CD14-positive monocyte (primary cell): ENCODE results near the gene PLA2G4F. TPM values are rescaled to one million over a fixed set of nuclear protein-coding genes. Genes with fewer than 3 reads are reported as not detected.
A peak's percentile ranks its signal among the peaks of the same experiment; 100 is the strongest.

ENCODE experiments used
- DNase-seq, 3 donors: peaks; one replicate each; pipeline ENCODE4 v3.0.0-alpha.2; 2011 to 2022
- H2AFZ ChIP-seq: 2 replicates; pipeline ENCODE4 v1.6.0; 2012; ENCODE audit warnings: mild to moderate bottlenecking, low read depth, low read length, inconsistent platforms; ENCODE audit not compliant: insufficient read depth, poor library complexity, severe bottlenecking
- H3K27ac ChIP-seq, 2 donors: 1 replicate in 1 of 2; 2 replicates in 1 of 2; pipeline ENCODE4 v1.5.1; 2012 to 2013; ENCODE audit warnings: low read length in 2 of 2, control low read depth in 1 of 2, inconsistent platforms in 1 of 2, low read depth in 1 of 2, mild to moderate bottlenecking in 1 of 2
- H3K27me3 ChIP-seq, 2 donors: one replicate each; pipeline versions ENCODE4 v1.6.0 to v1.6.1; 2011 to 2013; ENCODE audit warnings: low read length in 2 of 2; ENCODE audit not compliant: control insufficient read depth in 2 of 2, insufficient read depth in 2 of 2
- H3K36me3 ChIP-seq, 2 donors: replicated peaks in 1 of 2; 1 replicate in 1 of 2; 2 replicates in 1 of 2; pipeline versions ENCODE4 v1.5.1 to v1.6.1; 2012 to 2013; ENCODE audit warnings: low read length in 2 of 2, control low read depth in 1 of 2, inconsistent platforms in 1 of 2, mild to moderate bottlenecking in 1 of 2; ENCODE audit not compliant: insufficient read depth in 2 of 2, control insufficient read depth in 1 of 2
- H3K4me1 ChIP-seq, 2 donors: 1 replicate in 1 of 2; 2 replicates in 1 of 2; pipeline versions ENCODE4 v1.5.1 to v1.6.1; 2012 to 2013; ENCODE audit warnings: low read length in 2 of 2, control low read depth in 1 of 2, inconsistent platforms in 1 of 2, mild to moderate bottlenecking in 1 of 2, moderate library complexity in 1 of 2; ENCODE audit not compliant: insufficient read depth in 2 of 2, control insufficient read depth in 1 of 2
- H3K4me2 ChIP-seq: replicated peaks from 2 replicates; pipeline ENCODE3; 2012; ENCODE audit warnings: low read length, moderate library complexity, mild to moderate bottlenecking; ENCODE audit not compliant: poor library complexity, severe bottlenecking; ENCODE audit errors: extremely low read depth
- H3K4me3 ChIP-seq, 3 experiments: fragments of 200-600 bp in 1 of 3; sonication (generic) in 1 of 3; replicated peaks in 1 of 3; 1 replicate in 2 of 3; 2 replicates in 1 of 3; pipeline ENCODE4 v1.5.1; 2011 to 2013; ENCODE audit warnings: low read length in 3 of 3, mild to moderate bottlenecking in 3 of 3, control low read depth in 2 of 3, low read depth in 2 of 3, inconsistent platforms in 1 of 3, moderate library complexity in 1 of 3
- H3K79me2 ChIP-seq: 2 replicates; pipeline ENCODE4 v1.6.0; 2012; ENCODE audit warnings: mild to moderate bottlenecking, control low read depth, inconsistent platforms, low read length, moderate library complexity; ENCODE audit not compliant: insufficient read depth
- H3K9ac ChIP-seq: 2 replicates; pipeline ENCODE4 v1.6.0; 2017; ENCODE audit warnings: low read length, mild to moderate bottlenecking; ENCODE audit not compliant: insufficient read depth, poor library complexity, severe bottlenecking
- H3K9me3 ChIP-seq, 2 donors: replicated peaks in 1 of 2; 1 replicate in 1 of 2; 2 replicates in 1 of 2; pipeline versions ENCODE4 v1.5.1 to v1.6.1; 2012 to 2013; ENCODE audit warnings: low read length in 2 of 2, control low read depth in 1 of 2; ENCODE audit not compliant: control insufficient read depth in 1 of 2, insufficient read depth in 1 of 2
- H4K20me1 ChIP-seq: 2 replicates; pipeline ENCODE4 v1.6.0; 2012; ENCODE audit warnings: mild to moderate bottlenecking, low read length, control low read depth, moderate library complexity; ENCODE audit not compliant: insufficient read depth
- H3K27ac Mint-ChIP-seq, 7 donors: one replicate each; pipeline ENCODE4 v1.8.0; 2020; ENCODE audit warnings: mild to moderate bottlenecking in 7 of 7, mixed read lengths in 7 of 7, moderate library complexity in 6 of 7, inconsistent platforms in 2 of 7
- H3K27me3 Mint-ChIP-seq, 3 donors: one replicate each; pipeline ENCODE4 v1.8.0; 2021 to 2022; ENCODE audit warnings: low read depth in 3 of 3, mild to moderate bottlenecking in 3 of 3, mixed read lengths in 3 of 3, moderate library complexity in 3 of 3, inconsistent platforms in 1 of 3
- H3K36me3 Mint-ChIP-seq, 2 donors: one replicate each; pipeline ENCODE4 v1.8.0; 2020; ENCODE audit warnings: mixed read lengths in 2 of 2, inconsistent platforms in 1 of 2, mild to moderate bottlenecking in 1 of 2
- H3K4me1 Mint-ChIP-seq: one replicate; pipeline ENCODE4 v1.8.0; 2020; ENCODE audit warnings: mild to moderate bottlenecking, mixed read lengths
- H3K4me3 Mint-ChIP-seq, 2 donors: one replicate each; pipeline ENCODE4 v1.8.0; 2020; ENCODE audit warnings: mild to moderate bottlenecking in 2 of 2, mixed read lengths in 2 of 2, moderate library complexity in 1 of 2
- H3K9me3 Mint-ChIP-seq, 7 donors: one replicate each; pipeline ENCODE4 v1.8.0; 2020 to 2022; ENCODE audit warnings: mixed read lengths in 7 of 7, mild to moderate bottlenecking in 6 of 7, moderate library complexity in 6 of 7, inconsistent platforms in 2 of 7
- WGBS: methylation state at CpG from one replicate; pipeline ENCODE4 v1.1.5; 2013; ENCODE audit warnings: missing lambda C conversion rate; ENCODE audit not compliant: insufficient coverage; 5-methylcytosine and 5-hydroxymethylcytosine counted together
- intact Hi-C, 2 donors: fragments of 100-400 bp; cut with micrococcal nuclease; formaldehyde crosslinking; loops; one replicate each; pipeline versions ENCODE4 v1.15.0 to v1.15.1; 2023
- polyA plus RNA-seq, 3 donors: library from polyadenylated mRNA; depleted of rRNA in 1 of 3; unstranded in 2 of 3; stranded (reverse) in 1 of 3; fragments of 300-500 nt in 2 of 3; fragments of >200 nt in 1 of 3; fragmentation: Illumina TruSeq in 2 of 3; gene quantifications; 1 replicate in 2 of 3; 2 replicates in 1 of 3; pipeline ENCODE4 v1.2.3, GENCODE V29; 2012 to 2021
- TF ChIP-seq, protein P1 (sequence below): fragments of 200-600 bp; IDR thresholded peaks from one replicate; pipeline ENCODE4 v1.8.0; 2022; ENCODE audit warnings: antibody characterized with exemption, mild to moderate bottlenecking

PLA2G4F gene
- polyA plus RNA-seq, 3 donors, result not detected

DNA sequence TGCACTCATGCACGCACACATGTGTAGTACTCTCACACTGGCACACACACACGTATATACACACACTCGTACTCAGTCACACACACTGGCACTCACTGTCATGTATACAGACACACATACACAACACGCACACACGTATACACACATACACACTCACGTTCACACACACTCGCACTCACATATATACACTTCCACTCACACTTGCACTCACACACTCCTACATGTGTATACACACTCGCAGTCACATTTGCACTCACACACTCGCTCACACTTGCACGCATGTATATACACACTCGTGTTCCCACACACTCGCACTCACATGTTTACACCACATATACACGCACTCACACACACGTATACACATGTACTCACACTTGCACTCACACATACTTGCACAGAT lies 1.5 kb downstream of the PLA2G4F start:
- H3K27me3 ChIP-seq, result no peaks in the 10 kb centered on the region
- H3K4me1 ChIP-seq, result peaks cover 9% of the 10 kb centered on the region in 2 donors
- Mint-ChIP-seq H3K27me3 (peaks cover 0 to 3% (median 3%) of the 10 kb centered on the region in 3 donors), H3K36me3 (peaks cover 10 to 11% of the 10 kb centered on the region in 2 donors), H3K4me3 (no peak overlapping the region), H3K27ac (no peak overlapping the region), H3K9me3 (no peaks in the 10 kb centered on the region), H3K4me1 (peaks cover 13% of the 10 kb centered on the region)
- peaks cover 12 to 13% of the 10 kb centered on the region in 2 donors for H3K36me3 ChIP-seq
- H4K20me1 ChIP-seq, result no peaks in the 10 kb centered on the region
- no peaks in the 10 kb centered on the region for H3K79me2 ChIP-seq
- no peaks in the 10 kb centered on the region for H3K9me3 ChIP-seq
- H2AFZ ChIP-seq, result no peak overlapping the region
- no peak overlapping the region for H3K4me2 ChIP-seq
- DNase-seq, result no peak
- H3K27ac ChIP-seq, result no peak overlapping the region
- WGBS, result 97% methylated on average over 14 of the region's 14 CpGs
- TF ChIP-seq, protein P1, sequence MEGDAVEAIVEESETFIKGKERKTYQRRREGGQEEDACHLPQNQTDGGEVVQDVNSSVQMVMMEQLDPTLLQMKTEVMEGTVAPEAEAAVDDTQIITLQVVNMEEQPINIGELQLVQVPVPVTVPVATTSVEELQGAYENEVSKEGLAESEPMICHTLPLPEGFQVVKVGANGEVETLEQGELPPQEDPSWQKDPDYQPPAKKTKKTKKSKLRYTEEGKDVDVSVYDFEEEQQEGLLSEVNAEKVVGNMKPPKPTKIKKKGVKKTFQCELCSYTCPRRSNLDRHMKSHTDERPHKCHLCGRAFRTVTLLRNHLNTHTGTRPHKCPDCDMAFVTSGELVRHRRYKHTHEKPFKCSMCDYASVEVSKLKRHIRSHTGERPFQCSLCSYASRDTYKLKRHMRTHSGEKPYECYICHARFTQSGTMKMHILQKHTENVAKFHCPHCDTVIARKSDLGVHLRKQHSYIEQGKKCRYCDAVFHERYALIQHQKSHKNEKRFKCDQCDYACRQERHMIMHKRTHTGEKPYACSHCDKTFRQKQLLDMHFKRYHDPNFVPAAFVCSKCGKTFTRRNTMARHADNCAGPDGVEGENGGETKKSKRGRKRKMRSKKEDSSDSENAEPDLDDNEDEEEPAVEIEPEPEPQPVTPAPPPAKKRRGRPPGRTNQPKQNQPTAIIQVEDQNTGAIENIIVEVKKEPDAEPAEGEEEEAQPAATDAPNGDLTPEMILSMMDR, result no peak
- H3K9ac ChIP-seq, result no peak overlapping the region
- H3K4me3 ChIP-seq, result no peak overlapping the region
- intact Hi-C loops, result no loop called here

DNA sequence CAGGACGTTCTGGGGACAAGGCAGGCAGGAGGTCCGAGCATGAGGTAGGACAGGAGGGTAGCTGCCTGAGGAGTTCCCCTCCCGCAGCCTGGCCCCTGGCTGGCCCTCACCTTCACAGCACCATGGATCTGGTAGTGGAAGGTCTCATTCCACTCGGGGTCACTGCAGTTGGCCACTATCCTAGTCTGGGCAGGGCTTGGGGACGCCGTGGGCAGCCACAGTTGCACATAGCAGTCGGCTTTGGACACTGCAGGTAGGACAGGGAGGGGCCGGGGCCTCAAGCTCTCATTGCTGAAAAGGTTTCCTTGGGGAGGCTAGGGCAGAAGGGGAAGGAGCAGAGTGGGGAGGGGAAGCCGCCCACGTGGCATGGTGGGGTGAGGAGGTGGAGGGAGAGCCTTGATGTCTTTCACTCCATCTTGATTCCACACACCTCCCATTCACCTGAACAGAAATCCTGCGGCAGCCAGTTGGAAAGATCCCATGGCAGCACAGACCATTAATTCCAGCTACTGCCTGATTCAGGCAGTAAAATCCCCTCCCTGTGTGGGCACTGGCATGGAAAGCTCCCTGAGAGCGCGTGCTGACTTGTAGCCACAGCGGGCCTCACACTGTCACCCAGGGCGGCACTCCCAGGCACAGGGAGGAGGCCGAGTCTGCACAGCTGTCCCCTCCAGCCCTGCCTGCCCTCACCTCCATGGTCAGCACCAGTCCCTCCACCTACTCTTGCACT lies 2.1 kb downstream of the PLA2G4F start:
- H3K79me2 ChIP-seq, result no peaks in the 10 kb centered on the region
- DNase-seq, result no peak
- Mint-ChIP-seq H3K27me3 (peaks cover 0 to 3% (median 3%) of the 10 kb centered on the region in 3 donors), H3K9me3 (no peaks in the 10 kb centered on the region), H3K4me1 (peaks cover 13% of the 10 kb centered on the region), H3K4me3 (no peak overlapping the region), H3K27ac (no peak overlapping the region), H3K36me3 (peaks cover 5% of the 10 kb centered on the region in 2 donors)
- peaks cover 9% of the 10 kb centered on the region in 2 donors for H3K4me1 ChIP-seq
- intact Hi-C loops, result no loop called here
- H3K9me3 ChIP-seq, result no peaks in the 10 kb centered on the region
- no peak overlapping the region for H3K27ac ChIP-seq
- WGBS, result 98% methylated on average over 11 of the region's 16 CpGs
- peak overlapping the region; percentile 15 for H3K9ac ChIP-seq
- TF ChIP-seq, protein P1, result no peak
- H3K4me2 ChIP-seq, result no peak overlapping the region
- H3K36me3 ChIP-seq, result peaks cover 7 to 8% of the 10 kb centered on the region in 2 donors
- H3K27me3 ChIP-seq, result no peaks in the 10 kb centered on the region
- no peak overlapping the region for H3K4me3 ChIP-seq
- H2AFZ ChIP-seq, result no peak overlapping the region
- no peaks in the 10 kb centered on the region for H4K20me1 ChIP-seq
